H54 (cell line): ENCODE data around the gene MERTK.
A peak's percentile ranks its signal among the peaks of the same experiment; 100 is the strongest.
"Not testable (repeated sequence)": the region's sequence is repeated elsewhere in the genome, so short reads cannot be mapped to it uniquely, and the experiment has no call there.

Experiments used
- DNase-seq: peaks from one replicate; pipeline ENCODE4 v3.0.0; 2011; ENCODE audit warnings: low spot score, mixed read lengths; ENCODE audit not compliant: insufficient read length
- FAIRE-seq: peaks from 3 replicates; lab custom pipeline; 2011; peaks lifted over from hg19 to GRCh38; lab: Jason Lieb, UNC
- POLR2A ChIP-seq: IDR thresholded peaks from 2 replicates; pipeline ENCODE4 v1.6.1; 2011; ENCODE audit warnings: low read depth, mild to moderate bottlenecking, low read length

Gene MERTK

DNA sequence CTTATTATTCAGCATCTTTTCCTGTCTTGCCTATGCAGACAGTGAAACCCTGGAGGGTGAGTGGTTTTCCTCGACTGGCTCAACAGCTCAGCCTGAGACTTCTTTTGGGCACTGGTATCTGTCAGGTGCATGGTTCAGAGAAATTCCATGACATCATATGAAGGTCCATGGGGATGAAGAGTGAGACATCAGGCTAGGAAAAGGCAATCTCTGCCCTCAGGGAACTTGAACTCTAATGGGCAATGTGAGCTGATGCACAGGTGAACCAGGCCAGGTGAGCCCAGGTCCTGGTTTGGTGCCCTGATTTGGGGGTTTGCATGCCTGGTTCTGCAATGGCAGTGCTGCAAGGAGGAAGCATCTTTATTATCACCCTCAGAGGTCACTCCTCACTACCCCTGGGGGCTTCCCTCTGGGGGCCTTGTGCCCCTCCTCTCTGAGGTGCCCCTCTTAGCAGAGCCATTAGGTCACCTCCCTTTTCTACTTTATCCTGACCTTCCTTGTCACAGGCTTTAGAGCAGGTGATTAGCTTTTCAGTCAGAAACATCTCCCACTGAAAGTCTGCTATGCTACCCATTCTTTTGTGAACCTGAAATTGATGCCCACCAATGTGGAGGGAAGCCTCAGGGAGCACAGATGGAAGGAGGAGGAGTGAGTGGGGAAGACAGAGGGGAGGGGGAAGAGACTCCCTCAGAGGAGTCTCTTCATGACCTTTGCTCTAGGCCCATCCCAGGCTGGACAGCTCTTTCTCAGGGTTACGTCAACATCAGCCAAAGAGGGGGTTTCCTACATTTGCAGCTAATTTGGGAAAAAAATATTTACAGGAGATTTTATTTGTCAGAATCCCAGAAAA lies 47.3 kb downstream of the MERTK start:
- TF ChIP-seq POLR2A = no peak
- DNase-seq (no peak), FAIRE-seq (no peak)

DNA sequence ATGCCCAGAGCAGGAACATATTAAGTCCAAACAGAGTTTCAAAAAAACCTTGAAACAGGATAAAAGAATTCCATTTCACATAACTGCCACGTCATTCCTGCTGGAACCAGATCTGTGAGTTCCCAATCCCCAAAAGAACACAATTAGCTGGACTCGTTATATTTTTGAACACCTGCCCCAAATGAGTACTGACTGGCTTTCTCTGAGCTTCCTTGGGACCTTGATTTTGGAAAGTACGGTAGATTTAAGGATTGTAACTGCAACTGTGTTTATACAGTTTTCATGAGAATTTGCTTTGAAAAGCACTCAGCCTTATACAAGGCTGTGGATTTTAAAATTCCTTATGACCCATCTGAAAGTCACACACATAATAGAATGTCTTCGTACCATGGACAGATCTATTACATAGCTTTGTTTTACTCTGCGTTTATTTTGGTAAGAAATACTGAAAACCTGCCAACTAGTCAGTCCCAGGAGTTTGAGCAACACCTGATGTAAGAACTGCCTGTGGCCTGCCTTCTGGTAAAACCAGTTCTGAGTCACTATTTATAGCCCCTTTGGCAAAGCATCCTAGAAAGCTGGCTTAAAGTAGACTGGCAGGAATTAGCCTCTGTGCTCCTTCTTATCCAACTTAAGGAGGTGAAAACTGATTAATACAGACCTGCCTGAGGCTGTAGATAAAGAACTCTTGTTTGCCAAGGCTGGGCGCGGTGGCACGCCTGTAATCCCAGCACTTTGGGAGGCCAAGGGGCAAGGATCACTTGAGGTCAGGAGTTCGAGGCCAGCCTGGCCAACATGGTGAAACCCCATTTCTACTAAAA lies 48.1 kb downstream of the MERTK start:
- FAIRE-seq (peak; percentile 80), DNase-seq (peak; percentile 21)
- TF ChIP-seq POLR2A = no peak

DNA sequence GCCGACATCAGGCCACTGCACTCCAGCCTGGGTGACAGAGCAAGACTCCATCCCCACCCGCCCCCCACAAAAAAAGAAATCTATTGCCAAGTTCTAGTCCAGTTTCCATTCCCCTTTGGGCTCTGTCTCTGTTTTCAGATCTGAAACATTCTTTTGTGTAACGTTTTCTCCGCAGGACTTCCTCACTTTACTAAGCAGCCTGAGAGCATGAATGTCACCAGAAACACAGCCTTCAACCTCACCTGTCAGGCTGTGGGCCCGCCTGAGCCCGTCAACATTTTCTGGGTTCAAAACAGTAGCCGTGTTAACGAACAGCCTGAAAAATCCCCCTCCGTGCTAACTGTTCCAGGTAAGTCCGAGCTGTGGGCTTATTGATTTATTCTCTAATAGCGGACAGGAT lies 48.8 kb downstream of the MERTK start:
- TF ChIP-seq POLR2A = no peak
- DNase-seq = no peak
- FAIRE-seq = no peak

GRCh38 chr2:111948832-111949231 lies 50.4 kb downstream of the MERTK start:
- no peak for FAIRE-seq
- no peak for DNase-seq
- no peak for TF ChIP-seq POLR2A

GRCh38 chr2:111950236-111950635 lies 51.8 kb downstream of the MERTK start:
- no peak for FAIRE-seq
- DNase-seq = no peak
- TF ChIP-seq POLR2A = no peak

DNA sequence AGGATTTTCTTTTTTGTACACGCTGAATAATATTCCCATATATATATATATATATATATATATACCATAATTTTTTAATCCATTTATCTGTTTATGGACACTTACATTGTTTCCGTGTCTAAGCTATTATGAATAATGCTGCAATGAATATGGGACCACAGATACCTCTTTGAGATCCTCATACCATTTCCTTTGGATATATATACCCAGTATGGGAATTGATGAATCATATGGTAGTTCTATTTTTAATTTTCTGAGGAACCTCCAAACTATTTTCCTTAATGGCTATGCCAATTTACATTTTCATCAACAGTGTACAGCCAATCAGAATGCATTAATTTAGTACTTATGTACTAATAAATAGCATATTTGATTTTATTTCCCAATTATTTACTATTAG lies 53.1 kb downstream of the MERTK start:
- FAIRE-seq = no peak
- DNase-seq = no peak
- TF ChIP-seq POLR2A = no peak

DNA sequence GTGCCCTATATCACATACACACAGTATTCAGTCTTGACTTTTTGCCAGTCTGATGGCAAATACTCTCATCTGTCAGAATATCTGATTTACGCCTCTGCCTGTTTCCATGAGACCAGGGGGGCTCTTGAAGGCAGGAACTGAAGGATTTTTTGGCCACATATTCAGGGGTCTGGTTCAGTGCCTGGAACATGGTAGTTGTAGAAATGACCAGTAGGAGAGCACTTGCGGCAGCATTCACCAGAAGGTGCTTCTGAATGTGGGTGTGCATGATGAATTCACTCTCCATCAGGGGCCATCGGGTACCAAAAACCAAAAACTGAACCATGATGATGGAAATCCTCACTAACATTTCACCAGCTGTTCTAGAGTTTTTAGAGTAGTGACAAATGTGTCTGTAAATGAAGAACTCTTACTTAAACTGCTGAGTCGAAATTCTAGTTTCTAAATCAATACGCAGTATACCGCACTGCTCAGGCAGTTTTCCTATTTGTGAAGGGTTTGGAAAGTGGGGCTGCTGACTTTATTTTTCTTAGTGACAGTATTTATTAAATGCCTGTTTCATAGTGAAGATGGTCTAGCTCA lies 54.6 kb downstream of the MERTK start:
- FAIRE-seq (no peak), DNase-seq (no peak)
- no peak for TF ChIP-seq POLR2A

GRCh38 chr2:111954602-111955332 lies 56.4 kb downstream of the MERTK start:
- no peak for DNase-seq
- no peak for FAIRE-seq
- no peak for TF ChIP-seq POLR2A

DNA sequence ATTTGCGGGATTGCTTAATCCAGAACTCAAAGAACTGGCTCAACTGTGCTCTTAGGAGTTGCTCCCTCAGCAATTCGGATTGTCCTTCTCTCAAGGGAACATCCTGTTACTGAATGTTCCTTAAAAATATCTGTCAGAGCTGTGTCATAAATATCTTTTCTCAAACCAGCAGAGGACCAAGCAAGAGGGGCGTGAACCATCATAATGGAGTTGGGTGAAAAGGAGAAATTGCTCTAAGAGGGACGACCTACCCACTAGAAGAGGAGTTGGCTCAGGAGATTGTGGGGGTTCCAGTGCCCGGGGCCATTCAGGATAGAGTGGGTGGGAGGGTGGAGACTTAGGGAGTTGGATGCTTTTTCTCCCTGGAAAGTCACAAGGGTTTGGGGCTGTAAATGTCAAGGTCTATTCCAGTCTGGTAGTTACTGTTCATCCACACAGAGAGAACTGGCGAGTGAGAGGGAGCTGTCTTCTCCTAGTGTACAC lies 59.5 kb downstream of the MERTK start:
- FAIRE-seq (no peak), DNase-seq (no peak)
- TF ChIP-seq POLR2A = no peak

GRCh38 chr2:111958901-111959300 lies 60.5 kb downstream of the MERTK start:
- no peak for TF ChIP-seq POLR2A
- DNase-seq = no peak
- no peak for FAIRE-seq

GRCh38 chr2:111961663-111962062 lies 63.3 kb downstream of the MERTK start:
- TF ChIP-seq POLR2A = no peak
- FAIRE-seq (no peak), DNase-seq (no peak)

GRCh38 chr2:111963086-111963485 lies 64.7 kb downstream of the MERTK start:
- not testable (repeated sequence) for FAIRE-seq, DNase-seq

DNA sequence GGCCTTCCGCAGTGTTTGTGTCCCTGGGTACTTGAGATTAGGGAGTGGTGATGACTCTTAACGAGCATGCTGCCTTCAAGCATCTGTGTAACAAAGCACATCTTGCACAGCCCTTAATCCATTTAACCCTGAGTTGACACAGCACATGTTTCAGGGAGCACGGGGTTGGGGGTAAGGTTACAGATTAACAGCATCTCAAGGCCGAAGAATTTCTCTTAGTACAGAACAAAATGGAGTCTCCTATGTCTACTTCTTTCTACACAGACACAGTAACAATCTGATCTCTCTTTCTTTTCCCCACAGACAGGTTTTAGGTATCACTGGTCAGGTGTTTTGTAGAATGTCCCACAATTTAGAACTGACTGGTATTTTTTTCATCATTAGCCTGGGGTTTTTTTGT lies 65.1 kb downstream of the MERTK start:
- DNase-seq, FAIRE-seq: not testable (repeated sequence)
